Rectal smooth muscle tissue (tissue), 1 donor: ENCODE results near the gene C2orf49.

ENCODE experiments used
- H3K27ac ChIP-seq: one replicate; pipeline ENCODE4 v1.7.0; 2013; ENCODE audit warnings: low read depth, low read length, inconsistent platforms
- H3K27me3 ChIP-seq: one replicate; pipeline ENCODE4 v1.7.0; 2013; ENCODE audit warnings: low read length; ENCODE audit not compliant: control insufficient read depth, insufficient read depth
- H3K36me3 ChIP-seq: one replicate; pipeline ENCODE4 v1.7.0; 2013; ENCODE audit warnings: low read length; ENCODE audit not compliant: control insufficient read depth, insufficient read depth
- H3K4me1 ChIP-seq: one replicate; pipeline ENCODE4 v1.7.0; 2013; ENCODE audit warnings: low read length; ENCODE audit not compliant: control insufficient read depth, insufficient read depth
- H3K4me3 ChIP-seq: one replicate; pipeline ENCODE4 v1.7.0; 2013; ENCODE audit warnings: low read length
- H3K9ac ChIP-seq: one replicate; pipeline ENCODE4 v1.7.0; 2013; ENCODE audit warnings: low read length

The C2orf49 gene

DNA sequence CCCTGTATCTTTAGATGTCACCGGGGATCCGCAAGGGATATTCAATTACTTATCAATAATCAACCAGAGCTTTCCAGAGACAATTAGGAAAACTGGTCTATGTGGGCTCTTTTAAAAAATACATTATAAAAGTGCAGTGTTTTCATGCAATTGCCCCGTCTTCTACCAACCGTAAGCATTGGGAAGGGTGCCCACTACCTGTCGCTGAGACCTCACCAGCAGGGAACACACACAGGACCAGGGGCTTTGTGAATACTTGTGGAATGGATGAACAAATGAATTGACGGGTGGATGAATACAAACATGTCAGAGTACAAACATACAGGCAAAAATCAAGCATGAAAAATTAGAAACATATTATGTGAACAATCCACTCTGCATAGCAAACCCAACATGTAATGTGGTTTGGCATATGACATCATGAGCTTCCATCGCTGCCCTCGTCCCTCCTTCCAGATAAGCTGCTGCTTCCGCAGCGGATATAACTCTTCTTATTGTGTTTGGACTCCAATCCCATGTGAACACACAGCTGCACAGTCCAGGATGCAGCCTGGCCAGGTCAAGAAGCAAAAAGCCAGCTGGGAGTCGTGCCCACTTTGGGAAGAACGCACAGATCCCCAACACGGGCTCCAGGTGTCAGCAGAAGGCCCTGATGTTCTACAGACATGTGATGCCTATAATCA is 56.2 kb downstream of the C2orf49 start:
- Histone ChIP-seq H3K36me3 (no peaks in the 10 kb centered on the region), H3K4me3 (no peak overlapping the region), H3K27ac (no peak overlapping the region), H3K9ac (no peak overlapping the region), H3K4me1 (peaks cover 17% of the 10 kb centered on the region), H3K27me3 (no peaks in the 10 kb centered on the region)

DNA sequence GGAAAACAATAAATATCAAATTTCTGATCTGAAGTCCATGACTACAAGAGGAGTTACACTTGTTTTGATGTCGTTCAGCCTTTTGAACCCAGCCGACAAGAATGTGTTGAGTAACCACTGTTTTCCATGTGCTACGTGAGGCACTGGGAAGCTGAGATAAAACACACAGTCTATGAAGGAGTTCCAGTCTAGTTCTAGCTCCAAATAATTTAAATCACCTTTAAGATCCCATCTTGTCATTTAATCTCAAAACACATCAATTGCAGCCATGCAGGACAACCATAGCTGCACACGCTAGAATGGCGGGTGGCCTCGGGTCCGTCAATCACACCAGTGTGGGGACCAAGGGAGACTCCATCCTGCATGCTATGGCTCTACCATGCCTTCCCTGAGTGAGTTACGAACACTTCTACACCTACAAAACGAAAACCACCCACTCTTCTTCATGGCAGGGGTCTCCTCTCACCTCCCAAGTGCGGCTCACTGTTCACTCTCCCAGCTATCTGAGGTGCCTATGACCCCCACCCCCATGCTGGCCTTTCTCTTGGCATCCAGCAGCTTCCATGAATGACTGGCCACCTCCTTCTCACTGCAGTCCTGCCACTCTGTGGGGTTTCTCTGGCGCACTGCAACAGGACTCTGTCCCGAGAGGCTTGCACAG is 57.7 kb downstream of the C2orf49 start:
- Histone ChIP-seq H3K4me1 (peaks cover 10% of the 10 kb centered on the region), H3K36me3 (no peaks in the 10 kb centered on the region), H3K27ac (no peak overlapping the region), H3K27me3 (no peaks in the 10 kb centered on the region), H3K9ac (no peak overlapping the region), H3K4me3 (no peak overlapping the region)

DNA sequence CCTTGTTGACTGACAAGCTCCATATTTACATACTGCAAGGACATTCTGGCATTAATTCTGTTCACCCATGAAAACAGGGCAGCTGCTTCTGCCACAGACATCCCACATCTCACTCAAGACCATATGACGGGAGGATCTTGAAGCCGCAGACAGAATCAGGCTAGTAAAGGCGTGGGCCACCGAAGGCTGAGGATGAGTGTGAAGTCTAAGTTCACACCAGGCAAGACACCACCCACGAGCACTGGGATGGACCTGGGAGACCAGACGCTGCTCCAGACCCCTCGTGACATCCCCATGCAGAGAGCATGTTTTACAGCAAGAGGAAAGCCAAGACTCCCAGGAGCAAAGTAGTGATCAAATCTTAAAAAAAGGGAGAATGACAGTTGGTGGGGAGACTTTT is 58.4 kb downstream of the C2orf49 start:
- no peaks in the 10 kb centered on the region for H3K36me3 ChIP-seq
- H3K27me3 ChIP-seq: no peaks in the 10 kb centered on the region
- no peak overlapping the region for H3K9ac ChIP-seq
- no peak overlapping the region for H3K27ac ChIP-seq
- H3K4me1 ChIP-seq: peaks cover 10% of the 10 kb centered on the region
- no peak overlapping the region for H3K4me3 ChIP-seq

GRCh38 chr2:105396254-105397024 is 59.1 kb downstream of the C2orf49 start:
- Histone ChIP-seq H3K27me3 (no peaks in the 10 kb centered on the region), H3K9ac (no peak overlapping the region), H3K36me3 (no peaks in the 10 kb centered on the region), H3K4me3 (peak overlapping the region; percentile 14), H3K27ac (no peak overlapping the region), H3K4me1 (peaks cover 7% of the 10 kb centered on the region)

DNA sequence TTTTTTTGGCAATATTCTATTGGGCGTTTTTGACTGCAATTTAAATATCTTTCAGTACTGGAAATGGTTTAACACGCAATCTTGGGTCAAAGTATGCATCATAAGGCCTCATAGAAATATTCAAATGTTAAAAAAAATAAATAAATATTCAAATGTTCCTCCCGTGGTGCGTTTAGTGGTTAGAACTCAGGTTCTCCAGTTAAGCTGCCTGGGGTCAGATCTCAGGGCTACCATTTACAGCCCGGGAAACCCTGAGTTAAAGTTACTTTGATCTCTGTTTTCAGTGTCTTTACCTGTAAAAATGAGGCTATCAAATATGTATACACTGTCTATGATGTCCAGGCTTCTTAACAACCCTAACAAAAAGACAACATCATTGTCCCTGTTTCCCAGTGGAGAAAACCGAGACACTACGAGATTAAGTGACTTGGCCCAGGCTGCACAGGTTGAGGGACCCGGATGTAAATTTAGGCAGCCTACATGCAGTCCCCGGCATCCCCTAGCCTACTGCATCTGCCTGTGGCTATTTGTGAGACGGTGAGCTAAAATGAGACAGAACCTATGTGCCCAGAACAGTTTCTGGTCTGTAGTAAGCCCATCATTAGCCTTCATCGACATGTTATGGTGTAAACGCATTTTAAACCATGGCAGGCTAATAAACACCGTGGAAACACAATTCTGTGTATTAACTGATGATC is 59.8 kb downstream of the C2orf49 start:
- H3K4me3 ChIP-seq: peak overlapping the region; percentile 54
- no peak overlapping the region for H3K27ac ChIP-seq

GRCh38 chr2:105397953-105398335 is 60.6 kb downstream of the C2orf49 start:
- no peaks in the 10 kb centered on the region for H3K27me3 ChIP-seq
- peaks cover 7% of the 10 kb centered on the region for H3K4me1 ChIP-seq
- peak overlapping the region; percentile 88 for H3K4me3 ChIP-seq
- H3K27ac ChIP-seq: peak overlapping the region; percentile 92
- no peak overlapping the region for H3K9ac ChIP-seq
- no peaks in the 10 kb centered on the region for H3K36me3 ChIP-seq

More for the DNA sequence above, 59.8 kb downstream of the C2orf49 start:
- H3K4me1 ChIP-seq: peaks cover 7% of the 10 kb centered on the region
- no peaks in the 10 kb centered on the region for H3K36me3 ChIP-seq
- no peaks in the 10 kb centered on the region for H3K27me3 ChIP-seq
- no peak overlapping the region for H3K9ac ChIP-seq

- H3K27ac ChIP-seq: peak within 1 kb of the TSS; percentile 92
- peak within 1 kb of the TSS; percentile 88 for H3K4me3 ChIP-seq
- peak within 1 kb of the TSS; percentile 90 for H3K9ac ChIP-seq
- no peaks in the 10 kb centered on the region for H3K36me3 ChIP-seq
- no peaks in the 10 kb centered on the region for H3K27me3 ChIP-seq
- peaks cover 7% of the 10 kb centered on the region for H3K4me1 ChIP-seq
These were observed 61.2 kb downstream of the C2orf49 start, which contains the start of gene FHL2 for GRCh38 chr2:105398336-105399206. FHL2 (minus strand) TSS chr2:105399051; CDS start chr2:105386516, 12,535 bp downstream.
